Smooth muscle cell (in vitro differentiated cells): ENCODE data around the gene FADS6. TPM values are rescaled to one million over a fixed set of nuclear protein-coding genes. Genes with fewer than 3 reads are reported as not detected.

Experiments
- DNase-seq: peaks from one replicate; lab custom pipeline; 2025; ENCODE audit not compliant: unreplicated experiment; lab: John Stamatoyannopoulos, UW
- H2AFZ ChIP-seq: fragments of 200-600 bp; sonication (generic); 2 replicates; pipeline ENCODE4 v1.6.0; 2016; ENCODE audit warnings: antibody characterized with exemption, low read depth, mild to moderate bottlenecking
- H3F3A ChIP-seq: fragments of 200-600 bp; sonication (generic); 2 replicates; pipeline ENCODE4 v1.6.0; 2017; ENCODE audit warnings: antibody characterized with exemption, low read depth
- H3K27ac ChIP-seq: fragments of 200-600 bp; sonication (generic); 2 replicates; pipeline ENCODE4 v1.5.1; 2016; ENCODE audit warnings: low read depth, mild to moderate bottlenecking
- H3K27me3 ChIP-seq: fragments of 200-600 bp; sonication (generic); 2 replicates; pipeline ENCODE4 v1.6.1; 2016; ENCODE audit warnings: low read depth, mild to moderate bottlenecking
- H3K36me3 ChIP-seq: fragments of 200-600 bp; sonication (generic); 2 replicates; pipeline ENCODE4 v1.5.1; 2016; ENCODE audit warnings: low read depth
- H3K4me1 ChIP-seq: fragments of 200-600 bp; sonication (generic); 2 replicates; pipeline ENCODE4 v1.5.1; 2016; ENCODE audit warnings: low read depth
- H3K4me2 ChIP-seq: fragments of 200-600 bp; sonication (generic); 2 replicates; pipeline ENCODE4 v1.6.0; 2016; ENCODE audit warnings: mild to moderate bottlenecking
- H3K4me3 ChIP-seq: fragments of 200-600 bp; sonication (generic); 2 replicates; pipeline ENCODE4 v1.5.1; 2016; ENCODE audit warnings: mild to moderate bottlenecking
- H3K79me2 ChIP-seq: fragments of 200-600 bp; sonication (generic); 2 replicates; pipeline ENCODE4 v1.6.0; 2016; ENCODE audit warnings: low read depth, mild to moderate bottlenecking
- H3K9ac ChIP-seq: fragments of 200-600 bp; sonication (generic); 2 replicates; pipeline ENCODE4 v1.6.0; 2016; ENCODE audit warnings: low read depth
- H3K9me3 ChIP-seq: fragments of 200-600 bp; sonication (generic); replicated peaks from 2 replicates; pipeline ENCODE4 v1.5.1; 2016; ENCODE audit warnings: low read depth
- H4K20me1 ChIP-seq: fragments of 200-600 bp; sonication (generic); 2 replicates; pipeline ENCODE4 v1.6.0; 2016; ENCODE audit warnings: low read depth
- WGBS: methylation state at CpG from one replicate; pipeline ENCODE4 v1.1.7; 2016; ENCODE audit warnings: low lambda C conversion rate; 5-methylcytosine and 5-hydroxymethylcytosine counted together
- polyA plus RNA-seq: library from polyadenylated mRNA; unstranded; fragments of >200 nt; fragmentation: Nextera tagmentation; extraction: Ambion mirVana; gene quantifications from 2 replicates; pipeline ENCODE4 v1.2.1, GENCODE V29; 2016
- total RNA-seq: library from RNA; depleted of rRNA; stranded (reverse); fragments of >200 nt; gene quantifications from 2 replicates; pipeline ENCODE4 v1.2.3, GENCODE V29; 2014
- TF ChIP-seq, protein P1 (sequence below): fragments of 200-600 bp; sonication (generic); IDR thresholded peaks from 2 replicates; pipeline ENCODE4 v1.5.1; 2017; ENCODE audit warnings: borderline replicate concordance, mild to moderate bottlenecking, antibody characterized with exemption; ENCODE audit not compliant: insufficient read depth, poor library complexity, severe bottlenecking

Gene FADS6
- total and polyA plus RNA-seq, 2 experiments from 2014 or later, result not detected

DNA sequence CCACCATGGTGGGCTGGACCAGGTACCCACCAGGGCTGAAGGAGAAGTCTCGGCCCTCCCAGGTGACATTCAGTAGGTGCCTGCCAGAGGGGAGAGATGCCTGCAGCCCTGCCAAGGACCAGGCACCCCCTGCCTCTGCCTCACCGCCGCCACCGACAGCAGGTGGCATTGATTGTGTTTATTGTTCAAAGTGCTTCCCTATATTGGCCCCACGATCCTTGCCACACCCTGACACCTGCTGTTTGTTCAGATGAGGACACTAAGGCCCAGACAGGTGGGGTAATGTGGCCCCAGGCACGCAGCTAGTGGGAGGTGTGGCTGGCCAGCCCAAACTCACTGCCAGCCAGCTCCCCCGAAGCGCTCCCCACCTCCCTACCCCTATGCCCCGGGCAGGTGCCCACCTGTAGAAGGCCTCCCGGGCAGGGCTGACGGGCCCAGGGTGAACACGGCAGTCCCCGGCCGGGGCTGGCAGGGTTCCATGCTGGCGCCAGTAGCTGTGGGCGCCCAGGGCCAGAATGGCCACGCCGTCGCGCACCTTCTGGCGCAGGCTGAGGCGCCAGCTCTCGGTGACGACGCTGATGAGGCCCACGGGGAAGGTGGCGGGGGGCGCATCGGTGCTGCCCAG, 41.7 kb downstream of the FADS6 start:
- Histone ChIP-seq H4K20me1 (no peaks in the 10 kb centered on the region), H3K4me1 (peaks cover 7% of the 10 kb centered on the region), H3K9ac (no peak overlapping the region), H3F3A (no peaks in the 10 kb centered on the region), H3K9me3 (no peaks in the 10 kb centered on the region), H2AFZ (no peak overlapping the region), H3K27ac (no peak overlapping the region), H3K36me3 (no peaks in the 10 kb centered on the region), H3K4me3 (no peak overlapping the region), H3K4me2 (no peak overlapping the region), H3K27me3 (peaks cover 75% of the 10 kb centered on the region), H3K79me2 (no peaks in the 10 kb centered on the region)
- TF ChIP-seq, protein P1, sequence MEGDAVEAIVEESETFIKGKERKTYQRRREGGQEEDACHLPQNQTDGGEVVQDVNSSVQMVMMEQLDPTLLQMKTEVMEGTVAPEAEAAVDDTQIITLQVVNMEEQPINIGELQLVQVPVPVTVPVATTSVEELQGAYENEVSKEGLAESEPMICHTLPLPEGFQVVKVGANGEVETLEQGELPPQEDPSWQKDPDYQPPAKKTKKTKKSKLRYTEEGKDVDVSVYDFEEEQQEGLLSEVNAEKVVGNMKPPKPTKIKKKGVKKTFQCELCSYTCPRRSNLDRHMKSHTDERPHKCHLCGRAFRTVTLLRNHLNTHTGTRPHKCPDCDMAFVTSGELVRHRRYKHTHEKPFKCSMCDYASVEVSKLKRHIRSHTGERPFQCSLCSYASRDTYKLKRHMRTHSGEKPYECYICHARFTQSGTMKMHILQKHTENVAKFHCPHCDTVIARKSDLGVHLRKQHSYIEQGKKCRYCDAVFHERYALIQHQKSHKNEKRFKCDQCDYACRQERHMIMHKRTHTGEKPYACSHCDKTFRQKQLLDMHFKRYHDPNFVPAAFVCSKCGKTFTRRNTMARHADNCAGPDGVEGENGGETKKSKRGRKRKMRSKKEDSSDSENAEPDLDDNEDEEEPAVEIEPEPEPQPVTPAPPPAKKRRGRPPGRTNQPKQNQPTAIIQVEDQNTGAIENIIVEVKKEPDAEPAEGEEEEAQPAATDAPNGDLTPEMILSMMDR, result no peak
- no peak for DNase-seq
- 88% methylated on average over 11 of the region's 29 CpGs for WGBS

DNA sequence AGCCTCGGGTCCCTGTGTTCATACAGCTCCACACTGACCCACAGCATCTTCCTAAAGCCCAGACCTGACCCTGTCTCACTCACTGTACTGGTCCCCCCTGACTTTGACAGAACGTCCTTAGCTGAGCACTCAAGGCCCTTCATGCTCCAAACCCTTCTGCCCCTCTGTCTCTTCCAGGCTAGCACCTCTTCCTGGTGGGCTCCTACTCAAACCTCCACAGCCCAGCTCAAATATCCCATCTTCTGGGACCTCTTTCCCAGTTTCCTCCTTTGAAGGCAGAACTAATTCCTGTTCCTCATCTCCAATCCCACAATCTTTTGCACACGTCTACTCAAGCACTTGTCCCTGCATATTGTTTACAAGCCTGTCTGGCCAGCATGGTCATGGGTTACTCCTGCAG, 42.5 kb downstream of the FADS6 start:
- Histone ChIP-seq H3K9me3 (no peaks in the 10 kb centered on the region), H2AFZ (no peak overlapping the region), H3K4me1 (peaks cover 7% of the 10 kb centered on the region), H3K36me3 (no peaks in the 10 kb centered on the region), H3K9ac (no peak overlapping the region), H3K79me2 (no peaks in the 10 kb centered on the region), H3K4me3 (no peak overlapping the region), H3F3A (no peaks in the 10 kb centered on the region), H3K4me2 (no peak overlapping the region), H3K27ac (no peak overlapping the region), H3K27me3 (peaks cover 69% of the 10 kb centered on the region), H4K20me1 (no peaks in the 10 kb centered on the region)
- TF ChIP-seq, protein P1, result no peak
- DNase-seq, result no peak
- WGBS, result 82% methylated on average over 3 of the region's 3 CpGs

DNA sequence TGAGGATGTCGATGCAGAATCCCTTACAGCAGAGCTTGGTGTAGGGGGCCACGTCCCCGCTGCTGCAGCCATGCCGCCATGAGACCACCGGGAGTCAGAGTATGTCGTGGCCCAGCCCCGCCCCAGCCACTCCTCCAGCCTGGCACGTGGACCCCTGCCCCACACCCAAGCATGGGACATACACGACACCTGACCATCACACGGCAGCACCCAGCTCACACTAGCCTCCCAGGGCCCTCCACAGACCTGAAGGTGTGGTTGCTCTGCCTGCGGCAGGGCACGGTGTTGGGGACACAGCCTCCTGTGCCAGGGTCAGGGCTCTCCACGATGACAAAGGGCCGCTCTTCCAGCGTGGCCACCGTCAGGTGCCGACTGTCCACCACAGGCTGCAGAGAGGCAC, 43.1 kb downstream of the FADS6 start:
- H3K9ac ChIP-seq, result no peak overlapping the region
- H3K79me2 ChIP-seq, result no peaks in the 10 kb centered on the region
- H3F3A ChIP-seq, result no peaks in the 10 kb centered on the region
- TF ChIP-seq, protein P1, result no peak
- no peak overlapping the region for H2AFZ ChIP-seq
- H4K20me1 ChIP-seq, result no peaks in the 10 kb centered on the region
- no peak overlapping the region for H3K27ac ChIP-seq
- no peaks in the 10 kb centered on the region for H3K36me3 ChIP-seq
- H3K9me3 ChIP-seq, result no peaks in the 10 kb centered on the region
- H3K4me2 ChIP-seq, result no peak overlapping the region
- no peak overlapping the region for H3K4me3 ChIP-seq
- peaks cover 63% of the 10 kb centered on the region for H3K27me3 ChIP-seq
- DNase-seq, result no peak
- WGBS, result 82% methylated on average over 17 of the region's 17 CpGs
- H3K4me1 ChIP-seq, result peaks cover 7% of the 10 kb centered on the region
